KMS-11 (cell line): ENCODE results near the gene MTFR1L.

ENCODE experiments used
- H2AFZ ChIP-seq: fragments of 200-600 bp; sonication (generic); 2 replicates; pipeline ENCODE4 v1.6.1; 2016; ENCODE audit warnings: antibody characterized with exemption, mixed run types, low read depth
- H3K27ac ChIP-seq: fragments of 200-600 bp; sonication (generic); 2 replicates; pipeline ENCODE4 v1.6.1; 2016; ENCODE audit warnings: mild to moderate bottlenecking, mixed run types
- H3K27me3 ChIP-seq: fragments of 200-600 bp; sonication (generic); 2 replicates; pipeline ENCODE4 v1.6.1; 2017; ENCODE audit warnings: mild to moderate bottlenecking, low read depth, mixed run types, moderate library complexity; ENCODE audit not compliant: insufficient read depth
- H3K36me3 ChIP-seq: fragments of 200-600 bp; sonication (generic); 2 replicates; pipeline ENCODE4 v1.6.1; 2017; ENCODE audit warnings: mild to moderate bottlenecking, mixed run types; ENCODE audit not compliant: insufficient read depth
- H3K4me1 ChIP-seq: fragments of 200-600 bp; sonication (generic); 2 replicates; pipeline ENCODE4 v1.6.1; 2016; ENCODE audit warnings: mild to moderate bottlenecking, low read depth, mixed run types; ENCODE audit not compliant: poor library complexity, severe bottlenecking
- H3K4me2 ChIP-seq: fragments of 200-600 bp; sonication (generic); 2 replicates; pipeline ENCODE4 v1.7.0; 2016; ENCODE audit warnings: mild to moderate bottlenecking, mixed run types
- H3K4me3 ChIP-seq: fragments of 200-600 bp; sonication (generic); IDR thresholded peaks from 2 replicates; pipeline ENCODE4 v1.6.1; 2017; ENCODE audit warnings: low read depth, low read length, mixed read lengths; ENCODE audit not compliant: insufficient read depth
- H3K79me2 ChIP-seq: fragments of 200-600 bp; sonication (generic); 2 replicates; pipeline ENCODE4 v1.6.1; 2016; ENCODE audit warnings: low read depth, mixed run types; ENCODE audit not compliant: insufficient read depth
- H3K9ac ChIP-seq: fragments of 200-600 bp; sonication (generic); 2 replicates; pipeline ENCODE4 v1.6.1; 2016; ENCODE audit warnings: mild to moderate bottlenecking, mixed run types
- H4K20me1 ChIP-seq: fragments of 200-600 bp; sonication (generic); 2 replicates; pipeline ENCODE4 v1.6.1; 2016; ENCODE audit warnings: mild to moderate bottlenecking, mixed run types; ENCODE audit not compliant: insufficient read depth
- CTCF ChIP-seq: fragments of 200-600 bp; sonication (generic); conservative IDR thresholded peaks from 2 replicates; pipeline ENCODE4 v1.6.1; 2017; ENCODE audit warnings: low read depth, mild to moderate bottlenecking, antibody characterized with exemption, low read length, moderate library complexity, mixed read lengths

The MTFR1L gene

GRCh38 chr1:25832336-25833037 lies 12.7 kb downstream of the MTFR1L start:
- no peaks in the 10 kb centered on the region for H3K4me1 ChIP-seq
- no peak overlapping the region for H3K27ac ChIP-seq
- H3K4me3 ChIP-seq = no peak overlapping the region
- no peak for TF ChIP-seq CTCF
- no peak overlapping the region for H2AFZ ChIP-seq
- no peaks in the 10 kb centered on the region for H3K79me2 ChIP-seq
- H3K4me2 ChIP-seq = no peak overlapping the region
- no peak overlapping the region for H3K9ac ChIP-seq
- no peaks in the 10 kb centered on the region for H3K27me3 ChIP-seq
- H4K20me1 ChIP-seq = no peaks in the 10 kb centered on the region
- peaks cover 3% of the 10 kb centered on the region; the same call in 1 of the 2 replicates for H3K36me3 ChIP-seq

GRCh38 chr1:25833158-25833557 lies 13.4 kb downstream of the MTFR1L start:
- H3K36me3 ChIP-seq = peaks cover 3% of the 10 kb centered on the region; the same call in 1 of the 2 replicates
- H3K4me2 ChIP-seq = no peak overlapping the region
- H3K27ac ChIP-seq = no peak overlapping the region

GRCh38 chr1:25834894-25835293 lies 15.1 kb downstream of the MTFR1L start:
- Histone ChIP-seq H4K20me1 (no peaks in the 10 kb centered on the region), H3K79me2 (0 out of 2 replicates have a peak, but pooled peaks cover 4% of the 10 kb centered on the region)
- no peak for TF ChIP-seq CTCF

More at GRCh38 chr1:25833158-25833557, 13.4 kb downstream of the MTFR1L start:
- Histone ChIP-seq H3K79me2 (no peaks in the 10 kb centered on the region), H3K4me1 (no peaks in the 10 kb centered on the region), H4K20me1 (no peaks in the 10 kb centered on the region), H3K27me3 (no peaks in the 10 kb centered on the region), H3K9ac (no peak overlapping the region), H2AFZ (no peak overlapping the region), H3K4me3 (no peak overlapping the region)
- no peak for TF ChIP-seq CTCF

GRCh38 chr1:25836695-25837094 lies 16.9 kb downstream of the MTFR1L start:
- no peaks in the 10 kb centered on the region for H3K27me3 ChIP-seq
- peaks cover 3% of the 10 kb centered on the region; the same call in 1 of the 2 replicates for H3K36me3 ChIP-seq
- no peak overlapping the region for H3K9ac ChIP-seq
- 0 out of 2 replicates have a peak, but pooled peaks cover 4% of the 10 kb centered on the region for H3K79me2 ChIP-seq
- peaks cover 9% of the 10 kb centered on the region for H3K4me1 ChIP-seq
- H3K4me3 ChIP-seq = no peak overlapping the region
- TF ChIP-seq CTCF = no peak
- no peak overlapping the region for H3K27ac ChIP-seq
- H2AFZ ChIP-seq = no peak overlapping the region
- H4K20me1 ChIP-seq = no peaks in the 10 kb centered on the region
- no peak overlapping the region for H3K4me2 ChIP-seq

More at GRCh38 chr1:25834894-25835293, 15.1 kb downstream of the MTFR1L start:
- Histone ChIP-seq H3K27ac (no peak overlapping the region), H2AFZ (no peak overlapping the region), H3K4me3 (no peak overlapping the region), H3K4me1 (peaks cover 9% of the 10 kb centered on the region), H3K4me2 (no peak overlapping the region), H3K9ac (no peak overlapping the region), H3K27me3 (no peaks in the 10 kb centered on the region), H3K36me3 (peaks cover 3% of the 10 kb centered on the region; the same call in 1 of the 2 replicates)
